B cell (primary cell): ENCODE data around the gene MYOM1.

Experiments used
- EZH2 ChIP-seq: IDR thresholded peaks from 2 replicates; pipeline ENCODE4 v1.6.1; 2012; ENCODE audit warnings: borderline replicate concordance, low read depth, mild to moderate bottlenecking, moderate library complexity, low read length; ENCODE audit not compliant: insufficient read depth, poor library complexity, severe bottlenecking
- TF ChIP-seq, protein P1 (sequence below): fragments of 200-600 bp; IDR thresholded peaks from one replicate; pipeline ENCODE4 v1.8.0; 2022; ENCODE audit warnings: antibody characterized with exemption, mild to moderate bottlenecking

DNA sequence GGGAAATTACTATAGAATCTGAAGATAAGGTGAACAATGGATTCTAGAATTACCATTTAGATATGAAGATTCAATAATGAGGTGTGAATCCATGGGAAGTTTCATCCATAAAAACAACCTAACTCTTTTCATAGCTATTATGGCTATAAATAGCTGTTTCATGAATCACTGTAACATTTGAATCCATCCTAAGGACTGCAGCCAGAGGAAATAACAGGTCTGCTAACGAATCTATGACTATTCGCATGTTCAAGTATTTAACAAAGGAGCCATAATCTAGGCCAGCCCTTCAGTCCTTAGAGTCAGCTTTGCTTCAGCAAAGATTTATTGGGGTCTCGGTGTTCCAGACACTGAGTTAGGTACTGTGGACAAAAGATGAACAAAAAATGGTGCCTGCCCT lies 87.1 kb downstream of the MYOM1 start:
- TF ChIP-seq, protein P1, sequence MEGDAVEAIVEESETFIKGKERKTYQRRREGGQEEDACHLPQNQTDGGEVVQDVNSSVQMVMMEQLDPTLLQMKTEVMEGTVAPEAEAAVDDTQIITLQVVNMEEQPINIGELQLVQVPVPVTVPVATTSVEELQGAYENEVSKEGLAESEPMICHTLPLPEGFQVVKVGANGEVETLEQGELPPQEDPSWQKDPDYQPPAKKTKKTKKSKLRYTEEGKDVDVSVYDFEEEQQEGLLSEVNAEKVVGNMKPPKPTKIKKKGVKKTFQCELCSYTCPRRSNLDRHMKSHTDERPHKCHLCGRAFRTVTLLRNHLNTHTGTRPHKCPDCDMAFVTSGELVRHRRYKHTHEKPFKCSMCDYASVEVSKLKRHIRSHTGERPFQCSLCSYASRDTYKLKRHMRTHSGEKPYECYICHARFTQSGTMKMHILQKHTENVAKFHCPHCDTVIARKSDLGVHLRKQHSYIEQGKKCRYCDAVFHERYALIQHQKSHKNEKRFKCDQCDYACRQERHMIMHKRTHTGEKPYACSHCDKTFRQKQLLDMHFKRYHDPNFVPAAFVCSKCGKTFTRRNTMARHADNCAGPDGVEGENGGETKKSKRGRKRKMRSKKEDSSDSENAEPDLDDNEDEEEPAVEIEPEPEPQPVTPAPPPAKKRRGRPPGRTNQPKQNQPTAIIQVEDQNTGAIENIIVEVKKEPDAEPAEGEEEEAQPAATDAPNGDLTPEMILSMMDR, result no peak
- no peak for TF ChIP-seq EZH2
